Measurements from ENCODE around the gene AFDN.

Gene AFDN

GRCh38 chr6:167806061-167806700 lies 20.5 kb upstream of the AFDN start:
- Histone ChIP-seq H3K4me3 (ENCODE audit: low read length) (no peak overlapping the region), H3K9ac (ENCODE audit: low read depth, low read length) (no peak overlapping the region), H3K9me3 (replicated peaks; ENCODE audit: low read length) (no peaks in the 10 kb centered on the region), H3K4me1 (ENCODE audit: control insufficient read depth, insufficient read depth, low read length) (no peaks in the 10 kb centered on the region), H3K4me2 (ENCODE audit: low read length) (no peak overlapping the region), H3K36me3 (ENCODE audit: insufficient read depth, low read length) (no peaks in the 10 kb centered on the region), H3K27me3 (ENCODE audit: control insufficient read depth, insufficient read depth, low read length) (peaks cover 8% of the 10 kb centered on the region)

GRCh38 chr6:167807200-167807599 lies 19.5 kb upstream of the AFDN start:
- peaks cover 4% of the 10 kb centered on the region for H3K27me3 ChIP-seq (ENCODE audit: control insufficient read depth, insufficient read depth, low read length)
- H3K9ac ChIP-seq (ENCODE audit: low read depth, low read length), result no peak overlapping the region
- H3K4me3 ChIP-seq (ENCODE audit: low read length), result no peak overlapping the region
- H3K9me3 ChIP-seq (replicated peaks; ENCODE audit: low read length), result no peaks in the 10 kb centered on the region
- H3K4me2 ChIP-seq (ENCODE audit: low read length), result no peak overlapping the region
- no peaks in the 10 kb centered on the region for H3K36me3 ChIP-seq (ENCODE audit: insufficient read depth, low read length)
- H3K4me1 ChIP-seq (ENCODE audit: control insufficient read depth, insufficient read depth, low read length), result no peaks in the 10 kb centered on the region

GRCh38 chr6:167807756-167808155 lies 19.0 kb upstream of the AFDN start:
- Histone ChIP-seq H3K4me1 (ENCODE audit: control insufficient read depth, insufficient read depth, low read length) (no peaks in the 10 kb centered on the region), H3K9ac (ENCODE audit: low read depth, low read length) (no peak overlapping the region), H3K36me3 (ENCODE audit: insufficient read depth, low read length) (no peaks in the 10 kb centered on the region), H3K4me2 (ENCODE audit: low read length) (no peak overlapping the region), H3K4me3 (ENCODE audit: low read length) (no peak overlapping the region), H3K27me3 (ENCODE audit: control insufficient read depth, insufficient read depth, low read length) (peaks cover 4% of the 10 kb centered on the region), H3K9me3 (replicated peaks; ENCODE audit: low read length) (no peaks in the 10 kb centered on the region)

GRCh38 chr6:167811040-167811439 lies 15.7 kb upstream of the AFDN start:
- Histone ChIP-seq H3K9ac (ENCODE audit: low read depth, low read length) (no peak overlapping the region), H3K36me3 (ENCODE audit: insufficient read depth, low read length) (no peaks in the 10 kb centered on the region), H3K4me2 (ENCODE audit: low read length) (no peak overlapping the region), H3K4me1 (ENCODE audit: control insufficient read depth, insufficient read depth, low read length) (no peaks in the 10 kb centered on the region), H3K9me3 (replicated peaks; ENCODE audit: low read length) (no peaks in the 10 kb centered on the region), H3K4me3 (ENCODE audit: low read length) (no peak overlapping the region), H3K27me3 (ENCODE audit: control insufficient read depth, insufficient read depth, low read length) (peaks cover 4% of the 10 kb centered on the region)

GRCh38 chr6:167811442-167812087 lies 15.1 kb upstream of the AFDN start:
- Histone ChIP-seq H3K36me3 (ENCODE audit: insufficient read depth, low read length) (no peaks in the 10 kb centered on the region), H3K9ac (ENCODE audit: low read depth, low read length) (no peak overlapping the region), H3K9me3 (replicated peaks; ENCODE audit: low read length) (no peaks in the 10 kb centered on the region), H3K4me3 (ENCODE audit: low read length) (no peak overlapping the region), H3K4me2 (ENCODE audit: low read length) (no peak overlapping the region), H3K4me1 (ENCODE audit: control insufficient read depth, insufficient read depth, low read length) (no peaks in the 10 kb centered on the region), H3K27me3 (ENCODE audit: control insufficient read depth, insufficient read depth, low read length) (peaks cover 4% of the 10 kb centered on the region)

- H3K9me3 ChIP-seq (replicated peaks; ENCODE audit: low read length), result no peaks in the 10 kb centered on the region
- no peaks in the 10 kb centered on the region for H3K4me1 ChIP-seq (ENCODE audit: control insufficient read depth, insufficient read depth, low read length)
- peaks cover 4% of the 10 kb centered on the region for H3K27me3 ChIP-seq (ENCODE audit: control insufficient read depth, insufficient read depth, low read length)
- H3K4me3 ChIP-seq (ENCODE audit: low read length), result no peak overlapping the region
- H3K36me3 ChIP-seq (ENCODE audit: insufficient read depth, low read length), result no peaks in the 10 kb centered on the region
- H3K9ac ChIP-seq (ENCODE audit: low read depth, low read length), result no peak overlapping the region
- H3K4me2 ChIP-seq (ENCODE audit: low read length), result no peak overlapping the region
These were observed 14.6 kb upstream of the AFDN start for GRCh38 chr6:167812088-167812487.

GRCh38 chr6:167815296-167815980 lies 11.3 kb upstream of the AFDN start:
- H3K36me3 ChIP-seq (ENCODE audit: insufficient read depth, low read length), result no peaks in the 10 kb centered on the region
- no peaks in the 10 kb centered on the region for H3K4me1 ChIP-seq (ENCODE audit: control insufficient read depth, insufficient read depth, low read length)
- no peak overlapping the region for H3K4me2 ChIP-seq (ENCODE audit: low read length)
- H3K4me3 ChIP-seq (ENCODE audit: low read length), result no peak overlapping the region
- peaks cover 11% of the 10 kb centered on the region for H3K27me3 ChIP-seq (ENCODE audit: control insufficient read depth, insufficient read depth, low read length)
- no peak overlapping the region for H3K9ac ChIP-seq (ENCODE audit: low read depth, low read length)
- H3K9me3 ChIP-seq (replicated peaks; ENCODE audit: low read length), result no peaks in the 10 kb centered on the region

GRCh38 chr6:167817016-167817415 lies 9.7 kb upstream of the AFDN start:
- Histone ChIP-seq H3K9me3 (replicated peaks; ENCODE audit: low read length) (no peaks in the 10 kb centered on the region), H3K4me3 (ENCODE audit: low read length) (no peak overlapping the region), H3K4me1 (ENCODE audit: control insufficient read depth, insufficient read depth, low read length) (no peaks in the 10 kb centered on the region), H3K36me3 (ENCODE audit: insufficient read depth, low read length) (no peaks in the 10 kb centered on the region), H3K27me3 (ENCODE audit: control insufficient read depth, insufficient read depth, low read length) (peaks cover 7% of the 10 kb centered on the region), H3K4me2 (ENCODE audit: low read length) (no peak overlapping the region), H3K9ac (ENCODE audit: low read depth, low read length) (no peak overlapping the region)

GRCh38 chr6:167817729-167818128 lies 9.0 kb upstream of the AFDN start:
- H3K9ac ChIP-seq (ENCODE audit: low read depth, low read length), result no peak overlapping the region
- no peaks in the 10 kb centered on the region for H3K9me3 ChIP-seq (replicated peaks; ENCODE audit: low read length)
- no peaks in the 10 kb centered on the region for H3K36me3 ChIP-seq (ENCODE audit: insufficient read depth, low read length)
- H3K4me3 ChIP-seq (ENCODE audit: low read length), result no peak overlapping the region
- H3K27me3 ChIP-seq (ENCODE audit: control insufficient read depth, insufficient read depth, low read length), result peaks cover 7% of the 10 kb centered on the region
- no peaks in the 10 kb centered on the region for H3K4me1 ChIP-seq (ENCODE audit: control insufficient read depth, insufficient read depth, low read length)
- H3K4me2 ChIP-seq (ENCODE audit: low read length), result no peak overlapping the region

GRCh38 chr6:167819576-167819975 lies 7.1 kb upstream of the AFDN start:
- no peak overlapping the region for H3K9ac ChIP-seq (ENCODE audit: low read depth, low read length)
- H3K4me1 ChIP-seq (ENCODE audit: control insufficient read depth, insufficient read depth, low read length), result no peaks in the 10 kb centered on the region
- no peaks in the 10 kb centered on the region for H3K36me3 ChIP-seq (ENCODE audit: insufficient read depth, low read length)
- no peaks in the 10 kb centered on the region for H3K9me3 ChIP-seq (replicated peaks; ENCODE audit: low read length)
- H3K27me3 ChIP-seq (ENCODE audit: control insufficient read depth, insufficient read depth, low read length), result peaks cover 7% of the 10 kb centered on the region
- H3K4me2 ChIP-seq (ENCODE audit: low read length), result no peak overlapping the region
- no peak overlapping the region for H3K4me3 ChIP-seq (ENCODE audit: low read length)

- Histone ChIP-seq H3K9ac (ENCODE audit: low read depth, low read length) (no peak overlapping the region), H3K27me3 (ENCODE audit: control insufficient read depth, insufficient read depth, low read length) (peaks cover 7% of the 10 kb centered on the region), H3K4me3 (ENCODE audit: low read length) (no peak overlapping the region), H3K4me1 (ENCODE audit: control insufficient read depth, insufficient read depth, low read length) (peaks cover 6% of the 10 kb centered on the region), H3K9me3 (replicated peaks; ENCODE audit: low read length) (no peaks in the 10 kb centered on the region), H3K36me3 (ENCODE audit: insufficient read depth, low read length) (no peaks in the 10 kb centered on the region), H3K4me2 (ENCODE audit: low read length) (no peak overlapping the region)
These were observed 6.0 kb upstream of the AFDN start for GRCh38 chr6:167820681-167821080.
